Measurements from ENCODE around the gene XPO4. TPM values are rescaled to one million over a fixed set of nuclear protein-coding genes. Genes with fewer than 3 reads are reported as not detected.

Gene XPO4
- total RNA-seq, 1 experiment from 2014 or later = 34.1 TPM

GRCh38 chr13:20787180-20787579 is 115.4 kb downstream of the XPO4 start:
- Histone ChIP-seq H3K18ac (ENCODE audit: insufficient read length, low read depth, low read length) (no peak overlapping the region), H4K91ac (ENCODE audit: insufficient read length, low read depth, low read length) (no peak overlapping the region), H3K14ac (ENCODE audit: insufficient read depth, low read length) (no peak overlapping the region), H2BK15ac (ENCODE audit: low read depth, low read length) (no peak overlapping the region), H2AK5ac (ENCODE audit: insufficient read length, low read length) (no peak overlapping the region), H3K23me2 (ENCODE audit: insufficient read length, low read depth, low read length, poor library complexity, severe bottlenecking) (no peaks in the 10 kb centered on the region), H3K27me3 (ENCODE audit: insufficient read depth, low read length) (no peaks in the 10 kb centered on the region), H2BK120ac (ENCODE audit: low read depth, low read length, poor library complexity, severe bottlenecking) (no peak overlapping the region), H4K5ac (ENCODE audit: insufficient read length, low read depth, low read length) (no peak overlapping the region), H2AFZ (ENCODE audit: low read length) (no peak overlapping the region), H3K79me2 (ENCODE audit: insufficient read depth, low read length) (no peaks in the 10 kb centered on the region), H3T11ph (ENCODE audit: low read length) (no peak overlapping the region), H2BK5ac (ENCODE audit: insufficient read length, low read length) (no peak overlapping the region), H3K23ac (ENCODE audit: insufficient read length, low read depth, low read length) (no peak overlapping the region), H3K56ac (ENCODE audit: insufficient read length, low read depth, low read length) (no peak overlapping the region), H4K20me1 (ENCODE audit: control insufficient read depth, insufficient read depth, insufficient read length) (peaks cover 2% of the 10 kb centered on the region), H3K4ac (ENCODE audit: low read depth, low read length) (no peak overlapping the region), H3K79me1 (ENCODE audit: insufficient read depth, low read depth, low read length, poor library complexity, severe bottlenecking) (no peaks in the 10 kb centered on the region), H3K4me1 (ENCODE audit: insufficient read depth, low read length) (no peaks in the 10 kb centered on the region), H3K4me2 (ENCODE audit: insufficient read depth, insufficient read length, low read length) (no peak overlapping the region), H2BK20ac (ENCODE audit: low read depth, low read length, poor library complexity, severe bottlenecking) (no peak overlapping the region), H3K9ac (ENCODE audit: extremely low read depth, insufficient read length, low read length) (no peak overlapping the region), H4K8ac (replicated peaks; ENCODE audit: insufficient read length, low read depth, low read length) (no peak overlapping the region), H3K9me3 (ENCODE audit: control insufficient read depth, low read depth, low read length) (no peaks in the 10 kb centered on the region), H2BK12ac (ENCODE audit: insufficient read length, low read depth, low read length) (no peak overlapping the region), H3K27ac (ENCODE audit: insufficient read length, low read depth, low read length) (no peak overlapping the region)
- Mint-ChIP-seq H3K27me3 (ENCODE audit: low read depth) (no peaks in the 10 kb centered on the region), H3K36me3 (ENCODE audit: insufficient read depth in 1 of 3, low read depth in 3 of 3) (peaks cover 12 to 52% (median 37%) of the 10 kb centered on the region in 3 experiments; a peak in 6 of 7 replicates), H3K27ac (no peak overlapping the region), H3K9me3 (no peaks in the 10 kb centered on the region), H3K4me3 (no peak overlapping the region), H3K4me1 (no peaks in the 10 kb centered on the region)
- TF ChIP-seq CTCF (conservative IDR thresholded peaks at IDR 0.05) = no peak
- WGBS (ENCODE audit: extremely low coverage, insufficient read length, low lambda C conversion rate) = no CpG with 5 or more reads among the region's 5 CpGs
- DNase-seq = no peak

All from H9 (cell line).